Measurements from ENCODE around the gene PAM16.
A peak's percentile ranks its signal among the peaks of the same experiment; 100 is the strongest.

Gene PAM16

GRCh38 chr16:4370570-4371356, 19.6 kb upstream of the PAM16 start:
- DNase-seq, result peak; percentile 76

- no peak for DNase-seq
These were observed 19.0 kb upstream of the PAM16 start for GRCh38 chr16:4370151-4370550.

GRCh38 chr16:4369007-4369733, 18.0 kb upstream of the PAM16 start:
- DNase-seq, result no peak

- no peak for DNase-seq
These were observed 16.3 kb upstream of the PAM16 start for GRCh38 chr16:4367393-4367856.

- no peak for DNase-seq
These were observed 14.9 kb upstream of the PAM16 start for GRCh38 chr16:4366016-4366415.

GRCh38 chr16:4365615-4366014, 14.5 kb upstream of the PAM16 start:
- no peak for DNase-seq

- no peak for DNase-seq
These were observed 13.9 kb upstream of the PAM16 start for GRCh38 chr16:4365014-4365406.

GRCh38 chr16:4364196-4365013, 13.3 kb upstream of the PAM16 start:
- no peak for DNase-seq

- no peak for DNase-seq
These were observed 11.5 kb upstream of the PAM16 start for GRCh38 chr16:4362476-4363135.

- DNase-seq, result no peak
These were observed 10.8 kb upstream of the PAM16 start for GRCh38 chr16:4361944-4362311.

- no peak for DNase-seq
These were observed 10.2 kb upstream of the PAM16 start for GRCh38 chr16:4361033-4361943.

GRCh38 chr16:4360538-4361021, 9.5 kb upstream of the PAM16 start:
- DNase-seq, result peak; percentile 33

GRCh38 chr16:4359914-4360313, 8.8 kb upstream of the PAM16 start:
- DNase-seq, result no peak

GRCh38 chr16:4358831-4359561, 7.9 kb upstream of the PAM16 start:
- peak; percentile 43 for DNase-seq

- DNase-seq, result no peak
These were observed 7.1 kb upstream of the PAM16 start for GRCh38 chr16:4358236-4358635.

GRCh38 chr16:4356820-4357219, 5.7 kb upstream of the PAM16 start:
- DNase-seq, result no peak

- no peak for DNase-seq
These were observed 3.6 kb upstream of the PAM16 start for GRCh38 chr16:4354512-4355409.

- DNase-seq, result no peak
These were observed 2.6 kb upstream of the PAM16 start for GRCh38 chr16:4353675-4354074.

GRCh38 chr16:4352843-4353242, 1.7 kb upstream of the PAM16 start:
- no peak for DNase-seq

GRCh38 chr16:4351880-4352279, 759 bp upstream of the PAM16 start:
- peak; percentile 85 for DNase-seq

Measured in fibroblast of skin of right biceps (primary cell).